ENCODE measurements around the gene IL1R2.

DNA sequence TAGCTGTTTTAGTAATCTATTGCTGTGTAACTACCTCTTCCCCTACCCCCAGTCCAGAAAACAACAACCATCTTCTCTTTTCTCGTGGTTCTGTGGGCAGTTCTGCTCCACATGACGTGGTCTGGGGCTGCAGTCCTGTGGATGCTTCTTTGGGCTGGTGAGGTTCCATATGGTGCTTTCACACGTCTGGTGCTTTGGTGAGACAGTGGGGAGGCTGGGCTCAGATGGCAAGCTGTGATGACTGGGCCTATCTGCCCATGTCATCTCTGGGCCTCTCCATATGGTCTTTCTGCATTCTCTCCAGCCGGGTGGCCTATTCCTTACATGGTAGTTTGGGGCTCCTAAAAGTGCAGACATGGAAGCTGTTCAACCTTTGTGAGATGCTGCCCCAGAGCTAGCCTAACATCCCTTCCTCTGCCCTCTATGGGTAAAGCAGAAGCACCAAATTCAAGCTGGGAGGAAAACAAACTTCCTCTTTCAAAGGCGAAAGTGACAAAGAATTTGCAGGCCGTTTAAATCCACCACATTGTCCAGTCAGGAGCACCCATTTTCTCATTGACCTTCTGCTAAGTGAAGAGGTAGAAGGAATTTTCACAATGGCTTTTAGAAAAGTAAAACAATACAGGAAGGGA is 82.5 kb downstream of the IL1R2 start:
- TF ChIP-seq IRF1 (CRISPR knock-in tag; IDR thresholded peaks at IDR 0.05) (no peak), ESRRA (CRISPR knock-in tag; IDR thresholded peaks at IDR 0.05; ENCODE audit: borderline replicate concordance) (no peak), ETV6 (CRISPR knock-in tag; IDR thresholded peaks at IDR 0.05) (no peak), NR3C1 (CRISPR knock-in tag; conservative IDR thresholded peaks at IDR 0.05; ENCODE audit: low read depth) (no peak)
